Hematopoietic multipotent progenitor cell treated with erythropoietin and hydrocortisone succinate and interleukin-3 and kit ligand, for 6 days (in vitro differentiated cells): ENCODE measurements around the gene LRRFIP2.
"Not testable (repeated sequence)": the region's sequence is repeated elsewhere in the genome, so short reads cannot be mapped to it uniquely, and the experiment has no call there.

Experiments used
- DNase-seq: peaks from one replicate; pipeline ENCODE4 v3.0.0-alpha.2; 2015

Gene LRRFIP2

GRCh38 chr3:37174532-37175126, at the start of gene LRRFIP2:
LRRFIP2 (minus strand) TSS chr3:37174582; CDS start chr3:37148983, 25,599 bp downstream.
- DNase-seq = peak; percentile 80

GRCh38 chr3:37223576-37223975, 49.2 kb upstream of the LRRFIP2 start:
- DNase-seq = no peak

- no peak for DNase-seq
Observed at GRCh38 chr3:37223141-37223558, 48.8 kb upstream of the LRRFIP2 start.

GRCh38 chr3:37222542-37222941, 48.2 kb upstream of the LRRFIP2 start:
- not testable (repeated sequence) for DNase-seq

GRCh38 chr3:37221407-37221806, 47.0 kb upstream of the LRRFIP2 start:
- DNase-seq = no peak

GRCh38 chr3:37219266-37219665, 44.9 kb upstream of the LRRFIP2 start:
- no peak for DNase-seq

GRCh38 chr3:37218206-37218605, 43.8 kb upstream of the LRRFIP2 start:
- DNase-seq = no peak

- no peak for DNase-seq
Observed at GRCh38 chr3:37217098-37217849, 42.9 kb upstream of the LRRFIP2 start.

- DNase-seq = no peak
Observed at GRCh38 chr3:37216597-37217097, 42.3 kb upstream of the LRRFIP2 start.

GRCh38 chr3:37214076-37214475, 39.7 kb upstream of the LRRFIP2 start:
- no peak for DNase-seq

GRCh38 chr3:37210230-37210629, 35.8 kb upstream of the LRRFIP2 start:
- DNase-seq = no peak

GRCh38 chr3:37208576-37208975, 34.2 kb upstream of the LRRFIP2 start:
- DNase-seq = not testable (repeated sequence)

GRCh38 chr3:37208008-37208407, 33.6 kb upstream of the LRRFIP2 start:
- DNase-seq = not testable (repeated sequence)

- not testable (repeated sequence) for DNase-seq
Observed at GRCh38 chr3:37206041-37206440, 31.7 kb upstream of the LRRFIP2 start.

- no peak for DNase-seq
Observed at GRCh38 chr3:37204314-37204713, 29.9 kb upstream of the LRRFIP2 start.

GRCh38 chr3:37202035-37202434, 27.7 kb upstream of the LRRFIP2 start:
- DNase-seq = no peak

- DNase-seq = no peak
Observed at GRCh38 chr3:37200141-37200540, 25.8 kb upstream of the LRRFIP2 start.

GRCh38 chr3:37198996-37199395, 24.6 kb upstream of the LRRFIP2 start:
- no peak for DNase-seq

- DNase-seq = no peak
Observed at GRCh38 chr3:37198547-37198946, 24.2 kb upstream of the LRRFIP2 start.

- DNase-seq = no peak
Observed at GRCh38 chr3:37197810-37198371, 23.5 kb upstream of the LRRFIP2 start.

GRCh38 chr3:37194533-37194932, 20.2 kb upstream of the LRRFIP2 start:
- no peak for DNase-seq

- DNase-seq = peak; percentile 59
Observed at GRCh38 chr3:37190667-37191066, 16.3 kb upstream of the LRRFIP2 start.

GRCh38 chr3:37189109-37189508, 14.7 kb upstream of the LRRFIP2 start:
- no peak for DNase-seq

- no peak for DNase-seq
Observed at GRCh38 chr3:37183976-37184375, 9.6 kb upstream of the LRRFIP2 start.
